GM12878 (cell line): Measurements from ENCODE around the gene FIGLA. TPM values are rescaled to one million over a fixed set of nuclear protein-coding genes. Genes with fewer than 3 reads are reported as not detected.

Experiments
- ATAC-seq: fragments of 200-7000 bp; cut with Tn5 transposase; 3 replicates; pipeline ENCODE4 v1.9.1; 2020; ENCODE audit warnings: mild to moderate bottlenecking, moderate library complexity
- BruUV-seq: library from RNA; stranded (reverse); fragments of 400-500 nt; replicated peaks from 2 replicates; lab custom pipeline; 2021; lab: Mats Ljungman, UMichigan
- CTCF ChIA-PET: fragments of 300-600 bp; sonication (Branson Sonifier 250); formaldehyde crosslinking; extraction: SDS; loops from one replicate; lab custom pipeline; 2021; ENCODE audit warnings: inconsistent platforms; lab: Yijun Ruan, JAX
- POLR2A ChIA-PET: fragments of 350-600 bp; formaldehyde crosslinking; extraction: SDS; loops from one replicate; lab custom pipeline; 2021; ENCODE audit warnings: inconsistent platforms; lab: Charles Lee
- RAD21 ChIA-PET: fragments of 300-600 bp; sonication (Branson Sonifier 250); formaldehyde crosslinking; loops from one replicate; lab custom pipeline; 2023; ENCODE audit warnings: antibody characterized with exemption; ENCODE audit not compliant: unreplicated experiment; lab: Charles Lee
- SMC1A ChIA-PET: fragments of 300-600 bp; sonication (Branson Sonifier 250); formaldehyde crosslinking; loops from one replicate; lab custom pipeline; 2023; ENCODE audit not compliant: unreplicated experiment, uncharacterized antibody; lab: Charles Lee
- DNase-seq: peaks from one replicate; pipeline ENCODE4 v3.0.0-alpha.2; 2011; ENCODE audit warnings: low read depth, low spot score
- FAIRE-seq: peaks from 3 replicates; lab custom pipeline; 2011; peaks lifted over from hg19 to GRCh38; lab: Jason Lieb, UNC
- H2AFZ ChIP-seq: 2 replicates; pipeline ENCODE4 v1.6.0; 2011; ENCODE audit warnings: low read depth, low read length, control low read depth; ENCODE audit not compliant: control insufficient read depth
- H3K27ac ChIP-seq: 2 replicates; pipeline ENCODE4 v1.5.1; 2011; ENCODE audit warnings: control low read depth; ENCODE audit not compliant: control insufficient read depth, insufficient read depth
- H3K27me3 ChIP-seq, 2 experiments: replicated peaks in 1 of 2; 2 replicates each; pipeline versions ENCODE4 v1.6.0 to v1.6.1; 2011; ENCODE audit warnings: low read length in 1 of 2; ENCODE audit not compliant: control insufficient read depth in 2 of 2, insufficient read depth in 2 of 2
- H3K36me3 ChIP-seq, 2 experiments: 2 replicates each; pipeline ENCODE4 v1.5.1; 2011; ENCODE audit warnings: low read length in 1 of 2; ENCODE audit not compliant: control insufficient read depth in 2 of 2, insufficient read depth in 2 of 2
- H3K4me1 ChIP-seq: 2 replicates; pipeline ENCODE4 v1.6.1; 2011; ENCODE audit warnings: mild to moderate bottlenecking, low read length, moderate library complexity, mixed read lengths; ENCODE audit not compliant: control insufficient read depth, insufficient read depth
- H3K4me2 ChIP-seq: 2 replicates; pipeline ENCODE4 v1.6.0; 2011; ENCODE audit warnings: control low read depth; ENCODE audit not compliant: control insufficient read depth, insufficient read depth
- H3K4me3 ChIP-seq: fragments of 200-600 bp; sonication (generic); 2 replicates; pipeline ENCODE4 v1.5.1; 2016
- H3K79me2 ChIP-seq: 2 replicates; pipeline ENCODE4 v1.6.0; 2011; ENCODE audit warnings: low read length; ENCODE audit not compliant: control insufficient read depth, insufficient read depth
- H3K9ac ChIP-seq: 2 replicates; pipeline ENCODE4 v1.8.0; 2011; ENCODE audit warnings: low read length, control low read depth, mixed read lengths; ENCODE audit not compliant: control insufficient read depth, insufficient read depth
- H3K9me3 ChIP-seq: replicated peaks from 3 replicates; pipeline ENCODE4 v1.5.1; 2011; ENCODE audit warnings: mild to moderate bottlenecking, low read length; ENCODE audit not compliant: control insufficient read depth, insufficient read depth
- H4K20me1 ChIP-seq: 2 replicates; pipeline ENCODE4 v1.6.0; 2011; ENCODE audit not compliant: control insufficient read depth, insufficient read depth
- BACH1 ChIP-seq: fragments of 450-650 bp; IDR thresholded peaks from 2 replicates; pipeline ENCODE4 v1.6.1; 2017; ENCODE audit warnings: mild to moderate bottlenecking, borderline replicate concordance
- CBX5 ChIP-seq: sonication (generic); IDR thresholded peaks from 2 replicates; pipeline ENCODE4 v1.6.1; 2016; ENCODE audit warnings: low read depth, moderate library complexity, mild to moderate bottlenecking, inconsistent platforms
- CEBPB ChIP-seq, 2 experiments: fragments of 150-350 bp in 1 of 2; IDR thresholded peaks; 2 replicates each; pipeline ENCODE4 v1.6.1; 2012 to 2014; ENCODE audit warnings: low read depth in 2 of 2, low read length in 2 of 2, borderline replicate concordance in 1 of 2, inconsistent platforms in 1 of 2
- CREB1 ChIP-seq: IDR thresholded peaks from 2 replicates; pipeline ENCODE4 v1.6.1; 2012; ENCODE audit warnings: low read depth, mild to moderate bottlenecking, inconsistent platforms
- FOXK2 ChIP-seq: fragments of 450-650 bp; IDR thresholded peaks from 2 replicates; pipeline ENCODE4 v1.6.1; 2017; ENCODE audit warnings: mild to moderate bottlenecking, moderate library complexity
- MEF2B ChIP-seq: fragments of 450-650 bp; IDR thresholded peaks from 2 replicates; pipeline ENCODE4 v1.6.1; 2018; ENCODE audit warnings: mild to moderate bottlenecking, moderate library complexity; ENCODE audit not compliant: partially characterized antibody, poor library complexity, severe bottlenecking
- MYB ChIP-seq: fragments of 150-350 bp; IDR thresholded peaks from 2 replicates; pipeline ENCODE4 v1.6.1; 2014; ENCODE audit warnings: mild to moderate bottlenecking, low read depth, low read length, borderline replicate concordance
- NFYB ChIP-seq: IDR thresholded peaks from 2 replicates; pipeline ENCODE4 v1.6.1; 2011; ENCODE audit warnings: low read depth, mild to moderate bottlenecking, low read length, improper control_type of control experiment, moderate library complexity; ENCODE audit not compliant: insufficient read depth
- PAX8 ChIP-seq: fragments of 450-650 bp; IDR thresholded peaks from 2 replicates; pipeline ENCODE4 v1.6.1; 2017; ENCODE audit warnings: mild to moderate bottlenecking, moderate library complexity
- POLR2AphosphoS5 ChIP-seq: IDR thresholded peaks from 2 replicates; pipeline ENCODE4 v1.6.1; 2011; ENCODE audit warnings: mild to moderate bottlenecking, low read length, inconsistent platforms
- SIN3A ChIP-seq: IDR thresholded peaks from 2 replicates; pipeline ENCODE4 v1.6.1; 2012; ENCODE audit warnings: low read depth, low read length, improper control_type of control experiment
- SREBF2 ChIP-seq: IDR thresholded peaks from 2 replicates; pipeline ENCODE4 v1.6.1; 2012; ENCODE audit warnings: mild to moderate bottlenecking, low read length
- STAT3 ChIP-seq: IDR thresholded peaks from 2 replicates; pipeline ENCODE4 v1.6.1; 2011; ENCODE audit warnings: low read depth, low read length, improper control_type of control experiment
- SUPT20H ChIP-seq: IDR thresholded peaks from 2 replicates; pipeline ENCODE4 v1.6.1; 2011; ENCODE audit warnings: low read depth, mild to moderate bottlenecking, low read length, moderate library complexity, borderline replicate concordance; ENCODE audit not compliant: control insufficient read depth
- WGBS: methylation state at CpG from one replicate; pipeline ENCODE4 v1.1.6; 2016; ENCODE audit warnings: low lambda C conversion rate; ENCODE audit not compliant: insufficient replicate concordance, insufficient coverage; ENCODE audit errors: missing lambda C conversion rate; 5-methylcytosine and 5-hydroxymethylcytosine counted together
- in situ Hi-C: fragments of 300-500 bp; cut with MboI; formaldehyde crosslinking; loops from 9 replicates; pipeline ENCODE4 v1.14.3; 2018; ENCODE audit warnings: mixed read lengths
- intact Hi-C: fragments of 100-400 bp; cut with micrococcal nuclease; formaldehyde crosslinking; loops from one replicate; pipeline ENCODE4 v1.14.2; 2022; ENCODE audit not compliant: unreplicated experiment
- polyA plus RNA-seq, 11 experiments: library from polyadenylated mRNA; depleted of rRNA in 4 of 11; unstranded in 6 of 11; stranded (reverse) in 5 of 11; fragments of >200 nt; fragmentation: Nextera tagmentation in 4 of 11; fragmentation: Illumina TruSeq in 1 of 11; extraction: Ambion mirVana in 4 of 11; extraction: Trizol in 1 of 11; gene quantifications; 1 replicate in 1 of 11; 2 replicates in 10 of 11; pipeline versions ENCODE4 v1.2.1 to v1.2.3, GENCODE V29; 2011 to 2016; ENCODE audit warnings: inconsistent platforms in 2 of 11, missing spikeins in 2 of 11, low read depth in 1 of 11
- total RNA-seq, 4 experiments: library from RNA; depleted of rRNA in 3 of 4; stranded (reverse); fragments of >200 nt in 3 of 4; fragmentation: Illumina TruSeq in 1 of 4; extraction: Trizol in 1 of 4; gene quantifications; 2 replicates each; pipeline versions ENCODE4 v1.2.1 to v1.2.3, GENCODE V29; 2013 to 2021
- TF ChIP-seq, protein P1 (sequence below): IDR thresholded peaks from 2 replicates; pipeline ENCODE4 v1.6.1; 2011; ENCODE audit warnings: borderline replicate concordance, low read depth, mild to moderate bottlenecking, moderate library complexity, low read length; ENCODE audit not compliant: insufficient read depth, poor library complexity, severe bottlenecking

Gene FIGLA
- total and polyA plus RNA-seq, 10 of the 15 experiments (the other 5 are each of a cell fraction or from before 2014, with no cell fraction given), result not detected

DNA sequence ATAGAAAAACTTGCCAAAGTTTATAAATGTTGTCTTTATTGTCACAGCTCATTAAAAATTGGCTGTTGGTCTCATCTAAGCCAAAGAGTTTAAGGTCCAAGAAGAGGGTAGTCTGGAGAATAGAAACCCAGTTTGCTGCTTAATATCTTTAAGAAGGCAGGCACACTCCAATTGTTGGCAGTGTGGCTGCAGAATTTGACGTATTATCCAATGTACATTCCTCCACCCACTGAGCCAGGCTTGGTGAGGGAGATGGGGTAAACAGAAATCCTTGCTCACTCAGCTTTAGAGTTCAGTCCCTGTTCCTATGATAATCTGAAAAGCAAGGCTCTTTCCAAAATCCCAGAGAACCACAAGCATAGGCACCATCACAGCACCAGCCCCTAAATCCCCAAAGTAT lies 11.8 kb downstream of the FIGLA start:
- no peak for TF ChIP-seq BACH1
- TF ChIP-seq FOXK2, result no peak
- TF ChIP-seq, protein P1, sequence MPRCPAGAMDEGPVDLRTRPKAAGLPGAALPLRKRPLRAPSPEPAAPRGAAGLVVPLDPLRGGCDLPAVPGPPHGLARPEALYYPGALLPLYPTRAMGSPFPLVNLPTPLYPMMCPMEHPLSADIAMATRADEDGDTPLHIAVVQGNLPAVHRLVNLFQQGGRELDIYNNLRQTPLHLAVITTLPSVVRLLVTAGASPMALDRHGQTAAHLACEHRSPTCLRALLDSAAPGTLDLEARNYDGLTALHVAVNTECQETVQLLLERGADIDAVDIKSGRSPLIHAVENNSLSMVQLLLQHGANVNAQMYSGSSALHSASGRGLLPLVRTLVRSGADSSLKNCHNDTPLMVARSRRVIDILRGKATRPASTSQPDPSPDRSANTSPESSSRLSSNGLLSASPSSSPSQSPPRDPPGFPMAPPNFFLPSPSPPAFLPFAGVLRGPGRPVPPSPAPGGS, result no peak
- no peak for TF ChIP-seq STAT3
- no peak for TF ChIP-seq CREB1
- TF ChIP-seq CBX5, result no peak
- no peak for TF ChIP-seq MEF2B
- no peak for TF ChIP-seq POLR2AphosphoS5
- TF ChIP-seq SREBF2, result no peak
- TF ChIP-seq NFYB, result no peak
- no peak for TF ChIP-seq SIN3A
- no peak for TF ChIP-seq PAX8
- no peak for TF ChIP-seq CEBPB (IDR thresholded peaks at IDR 0.05; ENCODE audit: borderline replicate concordance in 1 of 2, low read depth in 2 of 2, low read length in 2 of 2)
- no peak for TF ChIP-seq SUPT20H
- TF ChIP-seq MYB, result no peak
- no TSS peak for BruUV-seq
- ChIA-PET RAD21 (no interaction called here), SMC1A (interaction anchor here (0.6 to 0.8 kb wide), 2 partner anchors 132 to 136 kb away, joined by 3 read pairs; no protein-coding TSS in a partner anchor), CTCF (no interaction called here), POLR2A (no interaction called here)
- Histone ChIP-seq H3K9me3 (peaks cover 2% of the 10 kb centered on the region; the same call in 1 of the 3 replicates), H3K27me3 (peaks cover 0 to 5% of the 10 kb centered on the region in 2 experiments; a peak in 1 of 4 replicates), H2AFZ (no peak overlapping the region), H3K36me3 (no peaks in the 10 kb centered on the region), H3K9ac (no peak overlapping the region), H3K79me2 (no peaks in the 10 kb centered on the region), H3K27ac (no peak overlapping the region), H4K20me1 (no peaks in the 10 kb centered on the region), H3K4me3 (no peak overlapping the region), H3K4me1 (no peaks in the 10 kb centered on the region), H3K4me2 (no peak overlapping the region)
- DNase-seq, result no peak
- FAIRE-seq, result no peak
- in situ Hi-C loops, result no loop called here
- intact Hi-C loops, result no loop called here
- 0% methylated on average over 1 of the region's 1 CpG for WGBS
- no peak for ATAC-seq
